Measurements from ENCODE around the gene ADGRV1. TPM values are rescaled to one million over a fixed set of nuclear protein-coding genes. Genes with fewer than 3 reads are reported as not detected.

The ADGRV1 gene
- polyA plus RNA-seq, 1 donor from 2014 or later = 3.7 TPM

GRCh38 chr5:90911169-90911568, 352.6 kb downstream of the ADGRV1 start:
- TF ChIP-seq EZH2 (IDR thresholded peaks at IDR 0.05; ENCODE audit: borderline replicate concordance, insufficient read depth, low read length, poor library complexity, severe bottlenecking) (no peak), MXI1 (conservative IDR thresholded peaks at IDR 0.05; ENCODE audit: poor library complexity, severe bottlenecking) (no peak), SMC3 (conservative IDR thresholded peaks at IDR 0.05; ENCODE audit: poor library complexity) (no peak), RAD21 (conservative IDR thresholded peaks at IDR 0.05) (no peak), CTCF (IDR thresholded peaks at IDR 0.05; ENCODE audit: poor library complexity, severe bottlenecking) (no peak), EP300 (conservative IDR thresholded peaks at IDR 0.05; ENCODE audit: poor library complexity, severe bottlenecking) (no peak), POLR2AphosphoS5 (IDR thresholded peaks at IDR 0.05) (no peak), TAF1 (IDR thresholded peaks at IDR 0.05; ENCODE audit: low read depth) (no peak), REST (IDR thresholded peaks at IDR 0.05; ENCODE audit: borderline replicate concordance) (no peak)
- Histone ChIP-seq H3K27me3 (ENCODE audit: insufficient read depth, low read depth, low read length) (no peaks in the 10 kb centered on the region), H3K27ac (ENCODE audit: low read length) (no peak overlapping the region), H3K79me2 (replicated peaks; ENCODE audit: insufficient read depth, low read length) (no peaks in the 10 kb centered on the region), H3K36me3 (ENCODE audit: insufficient read depth, low read length) (no peaks in the 10 kb centered on the region), H3K9me3 (ENCODE audit: low read length) (no peaks in the 10 kb centered on the region), H2AFZ (ENCODE audit: low read depth, low read length) (no peak overlapping the region), H3F3A (ENCODE audit: insufficient read depth, low read length, poor library complexity, severe bottlenecking) (no peaks in the 10 kb centered on the region), H3K9ac (ENCODE audit: low read length) (no peak overlapping the region), H3K4me3 (ENCODE audit: low read length) (no peak overlapping the region), H4K20me1 (ENCODE audit: insufficient read depth) (no peaks in the 10 kb centered on the region), H3K4me2 (ENCODE audit: low read length) (no peak overlapping the region), H3K9me2 (ENCODE audit: insufficient read depth, low read length) (no peaks in the 10 kb centered on the region)

GRCh38 chr5:90912476-90912875, 353.9 kb downstream of the ADGRV1 start:
- Histone ChIP-seq H3F3A (ENCODE audit: insufficient read depth, low read length, poor library complexity, severe bottlenecking) (no peaks in the 10 kb centered on the region), H3K9me2 (ENCODE audit: insufficient read depth, low read length) (no peaks in the 10 kb centered on the region), H3K27ac (ENCODE audit: low read length) (no peak overlapping the region), H4K20me1 (ENCODE audit: insufficient read depth) (no peaks in the 10 kb centered on the region), H3K9ac (ENCODE audit: low read length) (no peak overlapping the region), H3K36me3 (ENCODE audit: insufficient read depth, low read length) (no peaks in the 10 kb centered on the region), H3K4me3 (ENCODE audit: low read length) (no peak overlapping the region), H2AFZ (ENCODE audit: low read depth, low read length) (no peak overlapping the region), H3K4me2 (ENCODE audit: low read length) (no peak overlapping the region), H3K79me2 (replicated peaks; ENCODE audit: insufficient read depth, low read length) (no peaks in the 10 kb centered on the region), H3K27me3 (ENCODE audit: insufficient read depth, low read depth, low read length) (no peaks in the 10 kb centered on the region), H3K9me3 (ENCODE audit: low read length) (no peaks in the 10 kb centered on the region)
- no peak for TF ChIP-seq EP300 (conservative IDR thresholded peaks at IDR 0.05; ENCODE audit: poor library complexity, severe bottlenecking)
- TF ChIP-seq RAD21 (conservative IDR thresholded peaks at IDR 0.05) = no peak
- no peak for TF ChIP-seq POLR2AphosphoS5 (IDR thresholded peaks at IDR 0.05)
- TF ChIP-seq CTCF (IDR thresholded peaks at IDR 0.05; ENCODE audit: poor library complexity, severe bottlenecking) = no peak
- no peak for TF ChIP-seq TAF1 (IDR thresholded peaks at IDR 0.05; ENCODE audit: low read depth)

Measured in neural cell (in vitro differentiated cells).